ENCODE results near the gene ADGRG1. TPM values are rescaled to one million over a fixed set of nuclear protein-coding genes. Genes with fewer than 3 reads are reported as not detected.
A peak's percentile ranks its signal among the peaks of the same experiment; 100 is the strongest.

ADGRG1 gene
- total RNA-seq, 1 donor from 2014 or later, result 116 TPM

- no peak for TF ChIP-seq CTCF (IDR thresholded peaks at IDR 0.05; ENCODE audit: partially characterized antibody, unreplicated experiment)
- no peaks in the 10 kb centered on the region for H3K4me1 Mint-ChIP-seq (ENCODE audit: low read depth, unreplicated experiment)
- H3K9me3 Mint-ChIP-seq (ENCODE audit: unreplicated experiment), result no peaks in the 10 kb centered on the region
- peaks cover 8% of the 10 kb centered on the region for H3K27me3 Mint-ChIP-seq (ENCODE audit: unreplicated experiment)
- peaks cover 6% of the 10 kb centered on the region for H3K36me3 Mint-ChIP-seq (ENCODE audit: unreplicated experiment)
- no peak overlapping the region for H3K4me3 Mint-ChIP-seq (ENCODE audit: unreplicated experiment)
- no peak for DNase-seq
- no peak overlapping the region for H3K27ac Mint-ChIP-seq (ENCODE audit: unreplicated experiment)
Observed at GRCh38 chr16:57590654-57591085, 37.8 kb upstream of the ADGRG1 start.

DNA sequence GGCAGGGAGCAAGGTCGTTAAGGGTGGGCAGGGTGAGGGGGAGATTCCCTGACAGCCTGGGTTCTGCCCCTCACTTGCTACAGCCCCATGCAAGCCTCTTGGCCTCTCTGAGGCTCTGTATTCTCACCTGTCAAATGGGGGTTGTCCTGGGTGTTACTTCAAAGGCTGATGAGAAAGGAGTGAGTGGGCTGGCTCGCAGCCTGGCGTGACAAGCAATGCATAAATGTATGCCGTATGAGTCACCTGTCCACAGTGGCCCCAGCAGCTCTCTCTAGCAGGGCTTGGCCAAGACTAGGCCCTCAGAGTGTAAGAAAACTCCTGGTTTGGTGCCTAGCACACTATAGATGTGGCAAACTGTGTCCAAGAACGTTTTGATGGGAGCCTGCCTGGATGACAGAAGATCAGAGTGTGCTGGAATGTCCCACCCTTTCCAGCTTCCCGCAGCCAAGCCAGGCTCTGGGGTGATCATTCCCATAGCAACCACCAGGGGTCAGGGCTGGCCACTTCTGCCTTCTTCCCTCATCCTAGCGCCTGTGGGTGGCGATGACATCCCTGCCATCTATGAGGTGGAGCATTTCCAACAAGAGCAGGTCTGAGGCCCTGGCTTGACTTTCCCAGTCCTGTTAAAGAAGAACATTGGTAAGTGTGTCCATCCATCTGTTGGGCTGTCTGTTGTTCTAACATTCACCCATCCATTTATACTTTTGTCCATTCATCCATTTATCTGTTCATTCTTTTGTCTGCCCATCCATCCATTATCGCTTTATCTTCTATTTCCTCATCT lies 37.2 kb upstream of the ADGRG1 start:
- Mint-ChIP-seq H3K9me3 (ENCODE audit: unreplicated experiment) (no peaks in the 10 kb centered on the region), H3K36me3 (ENCODE audit: unreplicated experiment) (peaks cover 8% of the 10 kb centered on the region), H3K4me3 (ENCODE audit: unreplicated experiment) (no peak overlapping the region), H3K4me1 (ENCODE audit: low read depth, unreplicated experiment) (no peaks in the 10 kb centered on the region), H3K27me3 (ENCODE audit: unreplicated experiment) (peaks cover 8% of the 10 kb centered on the region), H3K27ac (ENCODE audit: unreplicated experiment) (peak overlapping the region; percentile 28)
- TF ChIP-seq CTCF (IDR thresholded peaks at IDR 0.05; ENCODE audit: partially characterized antibody, unreplicated experiment), result peak; percentile 94
- DNase-seq, result peak; percentile 83

GRCh38 chr16:57591870-57592485 lies 36.5 kb upstream of the ADGRG1 start:
- TF ChIP-seq CTCF (IDR thresholded peaks at IDR 0.05; ENCODE audit: partially characterized antibody, unreplicated experiment), result no peak
- H3K4me3 Mint-ChIP-seq (ENCODE audit: unreplicated experiment), result no peak overlapping the region

DNA sequence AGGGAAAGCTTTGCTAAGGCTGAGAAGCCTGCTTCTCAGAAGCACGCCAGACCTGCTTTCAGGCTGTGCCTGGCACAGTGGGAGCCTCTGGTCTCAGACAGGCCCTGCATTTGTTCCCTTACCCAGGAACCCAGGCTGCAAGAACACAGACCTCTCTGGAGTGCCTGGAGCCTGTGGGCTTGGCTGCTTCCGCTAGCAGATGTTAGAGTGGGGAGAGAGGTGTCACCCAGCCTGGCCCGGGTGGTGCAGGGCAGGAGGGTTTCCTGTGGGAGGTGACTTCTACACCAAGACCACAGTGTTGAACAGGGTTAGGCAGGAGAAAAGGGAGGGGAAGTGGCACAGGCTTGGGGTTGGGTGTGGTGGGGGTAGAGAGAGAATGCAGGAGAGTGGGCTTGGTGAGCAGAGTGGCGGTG lies 35.8 kb upstream of the ADGRG1 start:
- no peak for DNase-seq
- H3K4me1 Mint-ChIP-seq (ENCODE audit: low read depth, unreplicated experiment), result no peaks in the 10 kb centered on the region
- H3K27ac Mint-ChIP-seq (ENCODE audit: unreplicated experiment), result no peak overlapping the region
- H3K36me3 Mint-ChIP-seq (ENCODE audit: unreplicated experiment), result peaks cover 12% of the 10 kb centered on the region
- peaks cover 8% of the 10 kb centered on the region for H3K27me3 Mint-ChIP-seq (ENCODE audit: unreplicated experiment)
- H3K4me3 Mint-ChIP-seq (ENCODE audit: unreplicated experiment), result no peak overlapping the region
- no peak for TF ChIP-seq CTCF (IDR thresholded peaks at IDR 0.05; ENCODE audit: partially characterized antibody, unreplicated experiment)
- H3K9me3 Mint-ChIP-seq (ENCODE audit: unreplicated experiment), result no peaks in the 10 kb centered on the region

More at GRCh38 chr16:57591870-57592485, 36.5 kb upstream of the ADGRG1 start:
- DNase-seq, result no peak
- Mint-ChIP-seq H3K27ac (ENCODE audit: unreplicated experiment) (peak overlapping the region; percentile 28), H3K36me3 (ENCODE audit: unreplicated experiment) (peaks cover 8% of the 10 kb centered on the region), H3K4me1 (ENCODE audit: low read depth, unreplicated experiment) (no peaks in the 10 kb centered on the region), H3K27me3 (ENCODE audit: unreplicated experiment) (peaks cover 8% of the 10 kb centered on the region), H3K9me3 (ENCODE audit: unreplicated experiment) (no peaks in the 10 kb centered on the region)

- DNase-seq, result no peak
- Mint-ChIP-seq H3K4me3 (ENCODE audit: unreplicated experiment) (no peak overlapping the region), H3K27me3 (ENCODE audit: unreplicated experiment) (peaks cover 8% of the 10 kb centered on the region), H3K4me1 (ENCODE audit: low read depth, unreplicated experiment) (no peaks in the 10 kb centered on the region), H3K9me3 (ENCODE audit: unreplicated experiment) (no peaks in the 10 kb centered on the region), H3K36me3 (ENCODE audit: unreplicated experiment) (peaks cover 14% of the 10 kb centered on the region), H3K27ac (ENCODE audit: unreplicated experiment) (no peak overlapping the region)
- no peak for TF ChIP-seq CTCF (IDR thresholded peaks at IDR 0.05; ENCODE audit: partially characterized antibody, unreplicated experiment)
Observed at GRCh38 chr16:57593021-57593420, 35.4 kb upstream of the ADGRG1 start.

Measured in glutamatergic neuron (in vitro differentiated cells).